HEK293T (cell line): ENCODE measurements around the gene ANO7.

ENCODE experiments used
- ELF4 ChIP-seq: fragments of 450-650 bp; IDR thresholded peaks from 2 replicates; pipeline ENCODE4 v1.6.1; 2017; ENCODE audit warnings: antibody characterized with exemption
- FOXM1 ChIP-seq: fragments of 450-650 bp; IDR thresholded peaks from 2 replicates; pipeline ENCODE4 v1.6.1; 2017; ENCODE audit warnings: mild to moderate bottlenecking, borderline replicate concordance
- HDGF ChIP-seq: fragments of 450-650 bp; IDR thresholded peaks from 2 replicates; pipeline ENCODE4 v1.6.1; 2017; ENCODE audit warnings: antibody characterized with exemption, borderline replicate concordance
- LEF1 ChIP-seq: fragments of 450-650 bp; IDR thresholded peaks from 2 replicates; pipeline ENCODE4 v1.6.1; 2017; ENCODE audit warnings: mild to moderate bottlenecking, borderline replicate concordance
- SP1 ChIP-seq: fragments of 450-650 bp; IDR thresholded peaks from 2 replicates; pipeline ENCODE4 v1.6.1; 2017

- TF ChIP-seq ELF4, result no peak
- no peak for TF ChIP-seq FOXM1
- no peak for TF ChIP-seq SP1
- no peak for TF ChIP-seq HDGF
- TF ChIP-seq LEF1, result no peak
Observed at GRCh38 chr2:241182531-241183133, 5.8 kb upstream of the ANO7 start.
